ENCODE results near the gene GBA2.
A peak's percentile ranks its signal among the peaks of the same experiment; 100 is the strongest.

Gene GBA2

GRCh38 chr9:35730486-35730854 lies 18.6 kb downstream of the GBA2 start:
- Histone ChIP-seq H3K9ac (ENCODE audit: low read length) (no peak overlapping the region), H2BK5ac (ENCODE audit: low read depth, low read length, poor library complexity) (no peak overlapping the region), H2AFZ (ENCODE audit: insufficient read depth, low read length, poor library complexity) (no peak overlapping the region), H3K27ac (ENCODE audit: low read depth, low read length) (peak overlapping the region; percentile 38), H4K12ac (ENCODE audit: low read depth, low read length) (no peak overlapping the region), H3K27me3 (ENCODE audit: insufficient read depth, low read length) (no peaks in the 10 kb centered on the region), H4K91ac (ENCODE audit: low read depth, low read length) (no peak overlapping the region), H2AK5ac (ENCODE audit: low read length) (no peak overlapping the region), H3K14ac (ENCODE audit: low read length) (no peak overlapping the region), H3K79me1 (ENCODE audit: low read length) (peaks cover 30% of the 10 kb centered on the region), H2BK12ac (ENCODE audit: low read length) (no peak overlapping the region), H4K8ac (ENCODE audit: low read depth, low read length) (no peak overlapping the region), H3K4me1 (ENCODE audit: control insufficient read depth in 1 of 2, insufficient read depth in 2 of 2, low read length in 2 of 2) (peaks cover 36 to 44% of the 10 kb centered on the region in 2 experiments), H3K36me3 (ENCODE audit: control insufficient read depth in 1 of 2, insufficient read depth in 2 of 2, low read length in 2 of 2) (peaks cover under 1 to 12% of the 10 kb centered on the region in 2 experiments), H3K79me2 (ENCODE audit: control insufficient read depth, insufficient read depth, low read length, poor library complexity) (peaks cover 25% of the 10 kb centered on the region), H3K4me2 (ENCODE audit: low read length) (peak overlapping the region; percentile 78), H3K23ac (ENCODE audit: low read length) (no peak overlapping the region), H3K4ac (ENCODE audit: low read depth, low read length) (peak overlapping the region; percentile 83), H2BK120ac (ENCODE audit: insufficient read depth, low read length, poor library complexity) (no peak overlapping the region), H3K9me3 (ENCODE audit: insufficient read depth, low read depth, low read length) (no peaks in the 10 kb centered on the region), H3K4me3 (ENCODE audit: low read depth, low read length) (peak overlapping the region; percentile 33), H3K18ac (ENCODE audit: low read length) (no peak overlapping the region)
- 100% methylated on average over 2 of the region's 2 CpGs for WGBS (ENCODE audit: extremely low coverage, insufficient coverage, insufficient read length)
- no peak for DNase-seq

- Histone ChIP-seq H3K14ac (ENCODE audit: low read length) (no peak overlapping the region), H3K4me2 (ENCODE audit: low read length) (peak overlapping the region; percentile 78), H3K79me2 (ENCODE audit: control insufficient read depth, insufficient read depth, low read length, poor library complexity) (peaks cover 25% of the 10 kb centered on the region), H2BK12ac (ENCODE audit: low read length) (peak overlapping the region; percentile 7), H4K12ac (ENCODE audit: low read depth, low read length) (no peak overlapping the region), H2BK120ac (ENCODE audit: insufficient read depth, low read length, poor library complexity) (no peak overlapping the region), H3K27me3 (ENCODE audit: insufficient read depth, low read length) (no peaks in the 10 kb centered on the region), H2AK5ac (ENCODE audit: low read length) (no peak overlapping the region), H3K79me1 (ENCODE audit: low read length) (peaks cover 30% of the 10 kb centered on the region), H3K18ac (ENCODE audit: low read length) (no peak overlapping the region), H4K8ac (ENCODE audit: low read depth, low read length) (no peak overlapping the region), H3K4me3 (ENCODE audit: low read depth, low read length) (peak overlapping the region; percentile 39), H3K4me1 (ENCODE audit: control insufficient read depth in 1 of 2, insufficient read depth in 2 of 2, low read length in 2 of 2) (peaks cover 36 to 44% of the 10 kb centered on the region in 2 experiments), H2AFZ (ENCODE audit: insufficient read depth, low read length, poor library complexity) (no peak overlapping the region), H2BK5ac (ENCODE audit: low read depth, low read length, poor library complexity) (no peak overlapping the region), H3K23ac (ENCODE audit: low read length) (no peak overlapping the region), H3K4ac (ENCODE audit: low read depth, low read length) (peak overlapping the region; percentile 83), H3K36me3 (ENCODE audit: control insufficient read depth in 1 of 2, insufficient read depth in 2 of 2, low read length in 2 of 2) (peaks cover 5 to 12% of the 10 kb centered on the region in 2 experiments), H3K9ac (ENCODE audit: low read length) (no peak overlapping the region), H4K91ac (ENCODE audit: low read depth, low read length) (no peak overlapping the region), H3K27ac (ENCODE audit: low read depth, low read length) (peak overlapping the region; percentile 38), H3K9me3 (ENCODE audit: insufficient read depth, low read depth, low read length) (no peaks in the 10 kb centered on the region)
- peak in 1 of 2 donors; percentile 63 for DNase-seq
- no CpG with 5 or more reads among the region's 6 CpGs for WGBS (ENCODE audit: extremely low coverage, insufficient coverage, insufficient read length)
These were observed 19.1 kb downstream of the GBA2 start for GRCh38 chr9:35729700-35730485.

GRCh38 chr9:35729101-35729500 lies 19.9 kb downstream of the GBA2 start:
- DNase-seq = no peak
- Histone ChIP-seq H3K14ac (ENCODE audit: low read length) (peak overlapping the region; percentile 5), H3K27ac (ENCODE audit: low read depth, low read length) (peak overlapping the region; percentile 38), H2AFZ (ENCODE audit: insufficient read depth, low read length, poor library complexity) (no peak overlapping the region), H2BK12ac (ENCODE audit: low read length) (peak overlapping the region; percentile 1), H3K4me1 (ENCODE audit: control insufficient read depth in 1 of 2, insufficient read depth in 2 of 2, low read length in 2 of 2) (peaks cover 36 to 44% of the 10 kb centered on the region in 2 experiments), H2BK120ac (ENCODE audit: insufficient read depth, low read length, poor library complexity) (no peak overlapping the region), H4K8ac (ENCODE audit: low read depth, low read length) (no peak overlapping the region), H3K9ac (ENCODE audit: low read length) (peak overlapping the region; percentile 16), H3K79me1 (ENCODE audit: low read length) (peaks cover 30% of the 10 kb centered on the region), H2AK5ac (ENCODE audit: low read length) (no peak overlapping the region), H3K9me3 (ENCODE audit: insufficient read depth, low read depth, low read length) (no peaks in the 10 kb centered on the region), H3K18ac (ENCODE audit: low read length) (peak overlapping the region; percentile 8), H3K4me3 (ENCODE audit: low read depth, low read length) (no peak overlapping the region), H3K36me3 (ENCODE audit: control insufficient read depth in 1 of 2, insufficient read depth in 2 of 2, low read length in 2 of 2) (peaks cover 10 to 15% of the 10 kb centered on the region in 2 experiments), H4K12ac (ENCODE audit: low read depth, low read length) (no peak overlapping the region), H3K23ac (ENCODE audit: low read length) (no peak overlapping the region), H4K91ac (ENCODE audit: low read depth, low read length) (no peak overlapping the region), H3K4me2 (ENCODE audit: low read length) (peak overlapping the region; percentile 78), H2BK5ac (ENCODE audit: low read depth, low read length, poor library complexity) (no peak overlapping the region), H3K79me2 (ENCODE audit: control insufficient read depth, insufficient read depth, low read length, poor library complexity) (peaks cover 25% of the 10 kb centered on the region), H3K27me3 (ENCODE audit: insufficient read depth, low read length) (no peaks in the 10 kb centered on the region), H3K4ac (ENCODE audit: low read depth, low read length) (peak overlapping the region; percentile 2)
- no CpG with 5 or more reads among the region's 3 CpGs for whole genome bisulfite sequencing (ENCODE audit: extremely low coverage, insufficient coverage, insufficient read length)

- no peak overlapping the region for H3K4ac ChIP-seq (ENCODE audit: low read depth, low read length)
- H3K79me1 ChIP-seq (ENCODE audit: low read length) = peaks cover 30% of the 10 kb centered on the region
- peak overlapping the region; percentile 99 for H3K27ac ChIP-seq (ENCODE audit: low read depth, low read length)
- peaks cover 15 to 23% of the 10 kb centered on the region in 2 experiments for H3K36me3 ChIP-seq (ENCODE audit: control insufficient read depth in 1 of 2, insufficient read depth in 2 of 2, low read length in 2 of 2)
- peak overlapping the region; percentile 90 for H4K8ac ChIP-seq (ENCODE audit: low read depth, low read length)
- H4K12ac ChIP-seq (ENCODE audit: low read depth, low read length) = peak overlapping the region; percentile 75
- no peak overlapping the region for H2AFZ ChIP-seq (ENCODE audit: insufficient read depth, low read length, poor library complexity)
- H3K9ac ChIP-seq (ENCODE audit: low read length) = peak overlapping the region; percentile 46
- WGBS (ENCODE audit: extremely low coverage, insufficient coverage, insufficient read length) = no CpG with 5 or more reads among the region's 10 CpGs
- H3K27me3 ChIP-seq (ENCODE audit: insufficient read depth, low read length) = no peaks in the 10 kb centered on the region
- peak overlapping the region; percentile 51 for H3K4me3 ChIP-seq (ENCODE audit: low read depth, low read length)
- DNase-seq = peak; percentile 71 to 75
- H3K79me2 ChIP-seq (ENCODE audit: control insufficient read depth, insufficient read depth, low read length, poor library complexity) = peaks cover 25% of the 10 kb centered on the region
- peak overlapping the region; percentile 5 for H2BK12ac ChIP-seq (ENCODE audit: low read length)
- peak overlapping the region; percentile 99 for H2BK5ac ChIP-seq (ENCODE audit: low read depth, low read length, poor library complexity)
- H3K23ac ChIP-seq (ENCODE audit: low read length) = no peak overlapping the region
- H3K4me2 ChIP-seq (ENCODE audit: low read length) = peak overlapping the region; percentile 56
- peak overlapping the region; percentile 97 for H3K18ac ChIP-seq (ENCODE audit: low read length)
- peak overlapping the region; percentile 49 for H2AK5ac ChIP-seq (ENCODE audit: low read length)
- peak overlapping the region; percentile 13 for H3K14ac ChIP-seq (ENCODE audit: low read length)
- peak overlapping the region; percentile 99 for H4K91ac ChIP-seq (ENCODE audit: low read depth, low read length)
- peaks cover 36 to 44% of the 10 kb centered on the region in 2 experiments for H3K4me1 ChIP-seq (ENCODE audit: control insufficient read depth in 1 of 2, insufficient read depth in 2 of 2, low read length in 2 of 2)
- H2BK120ac ChIP-seq (ENCODE audit: insufficient read depth, low read length, poor library complexity) = peak overlapping the region; percentile 99
- H3K9me3 ChIP-seq (ENCODE audit: insufficient read depth, low read depth, low read length) = no peaks in the 10 kb centered on the region
These were observed 20.7 kb downstream of the GBA2 start for GRCh38 chr9:35728041-35728971.

All from trophoblast cell (in vitro differentiated cells and primary cell).